Body of pancreas (tissue), 4 donors: ENCODE data around the gene HADH.

Source experiments
- POLR2A ChIP-seq, 3 donors: fragments of 450-650 bp; IDR thresholded peaks; one replicate each; pipeline ENCODE4 v1.6.1; 2016; ENCODE audit warnings: antibody characterized with exemption in 3 of 3, mild to moderate bottlenecking in 2 of 3
- TF ChIP-seq, protein P1 (sequence below), 7 experiments: fragments of 450-650 bp in 4 of 7; fragments of 200-600 bp in 3 of 7; sonication (generic) in 3 of 7; IDR thresholded peaks; one replicate each; pipeline ENCODE4 v1.5.1; 2016 to 2019; ENCODE audit warnings: antibody characterized with exemption in 7 of 7

DNA sequence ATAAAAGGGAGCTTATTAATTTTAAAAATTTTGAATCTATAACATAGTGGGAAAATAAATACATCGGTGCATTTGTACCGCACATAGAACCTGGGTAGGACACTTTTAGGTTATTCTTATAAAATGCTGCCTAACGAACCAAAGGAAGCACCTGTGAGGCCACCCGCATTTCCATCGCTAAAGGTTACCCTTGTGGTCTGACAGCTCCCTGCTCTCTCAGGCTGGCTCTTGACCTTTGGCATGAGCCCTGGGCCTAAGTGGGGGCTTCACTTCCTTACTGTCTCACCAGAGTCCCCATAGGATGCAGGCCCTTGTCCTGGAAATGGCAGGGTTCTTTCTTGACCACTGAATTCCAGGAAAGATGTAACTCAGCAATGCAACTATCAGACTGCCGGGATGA lies 46.0 kb downstream of the HADH start:
- TF ChIP-seq, protein P1, sequence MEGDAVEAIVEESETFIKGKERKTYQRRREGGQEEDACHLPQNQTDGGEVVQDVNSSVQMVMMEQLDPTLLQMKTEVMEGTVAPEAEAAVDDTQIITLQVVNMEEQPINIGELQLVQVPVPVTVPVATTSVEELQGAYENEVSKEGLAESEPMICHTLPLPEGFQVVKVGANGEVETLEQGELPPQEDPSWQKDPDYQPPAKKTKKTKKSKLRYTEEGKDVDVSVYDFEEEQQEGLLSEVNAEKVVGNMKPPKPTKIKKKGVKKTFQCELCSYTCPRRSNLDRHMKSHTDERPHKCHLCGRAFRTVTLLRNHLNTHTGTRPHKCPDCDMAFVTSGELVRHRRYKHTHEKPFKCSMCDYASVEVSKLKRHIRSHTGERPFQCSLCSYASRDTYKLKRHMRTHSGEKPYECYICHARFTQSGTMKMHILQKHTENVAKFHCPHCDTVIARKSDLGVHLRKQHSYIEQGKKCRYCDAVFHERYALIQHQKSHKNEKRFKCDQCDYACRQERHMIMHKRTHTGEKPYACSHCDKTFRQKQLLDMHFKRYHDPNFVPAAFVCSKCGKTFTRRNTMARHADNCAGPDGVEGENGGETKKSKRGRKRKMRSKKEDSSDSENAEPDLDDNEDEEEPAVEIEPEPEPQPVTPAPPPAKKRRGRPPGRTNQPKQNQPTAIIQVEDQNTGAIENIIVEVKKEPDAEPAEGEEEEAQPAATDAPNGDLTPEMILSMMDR (IDR thresholded peaks at IDR 0.05): no peak
- no peak for TF ChIP-seq POLR2A (IDR thresholded peaks at IDR 0.05)
